ENCODE data around the gene ITIH3. TPM values are rescaled to one million over a fixed set of nuclear protein-coding genes. Genes with fewer than 3 reads are reported as not detected.
"Not testable (repeated sequence)": the region's sequence is repeated elsewhere in the genome, so short reads cannot be mapped to it uniquely, and the experiment has no call there.

ITIH3 gene
- total and polyA plus RNA-seq, 11 donors: 0.13 to 1.6 (median 0.65) TPM

GRCh38 chr3:52774901-52775864 is 19.4 kb upstream of the ITIH3 start:
- Histone ChIP-seq H3K9me3 (no peaks in the 10 kb centered on the region), H3K36me3 (no peaks in the 10 kb centered on the region), H3K27ac (no peak overlapping the region), H3K27me3 (no peaks in the 10 kb centered on the region), H3K4me1 (peaks cover 0 to 25% (median 2%) of the 10 kb centered on the region in 12 donors), H3K4me3 (no peak overlapping the region)
- intact Hi-C loops (cut with DNase I): loop anchor here in 5 of 10 donors (5.0 to 10.0 kb wide), 6 partner anchors 57 to 300 kb away; partner anchors contain the start of genes ITIH4 (in 1 of the 5), MUSTN1 (in 1 of the 5) and STIMATE (in 1 of the 5)
- 37 to 58% (median 45%) methylated on average over 6 of the region's 6 CpGs for WGBS, 4 donors
- no peak for DNase-seq
- no peak for ATAC-seq
- no peak for TF ChIP-seq POLR2A (IDR thresholded peaks at IDR 0.05)
- TF ChIP-seq CTCF (IDR thresholded peaks at IDR 0.05): no peak

DNA sequence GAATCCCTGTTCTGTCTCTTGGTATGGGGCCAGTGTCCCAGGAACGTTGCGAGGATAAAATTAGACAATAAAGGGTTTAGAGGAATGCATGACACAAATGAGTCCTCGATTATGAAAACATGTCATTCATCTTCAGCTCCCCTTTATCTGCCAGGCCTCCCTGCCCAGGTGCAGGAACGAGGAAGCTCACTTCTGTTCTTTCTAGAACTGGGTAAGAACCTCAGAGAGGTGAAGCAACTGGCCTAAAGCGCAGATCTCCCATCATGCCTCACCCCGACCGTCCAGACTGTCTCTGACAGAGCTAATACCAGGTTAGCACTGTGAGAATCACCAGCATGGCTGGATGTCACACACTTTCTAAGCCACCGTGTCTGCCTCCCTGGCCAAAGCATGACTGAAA is 18.7 kb upstream of the ITIH3 start:
- H3K36me3 ChIP-seq: no peaks in the 10 kb centered on the region
- 51 to 59% (median 55%) methylated on average over 8 of the region's 8 CpGs for WGBS, 4 donors
- no peak for ATAC-seq
- H3K27ac ChIP-seq: no peak overlapping the region
- DNase-seq: no peak
- H3K4me3 ChIP-seq: no peak overlapping the region
- no peaks in the 10 kb centered on the region for H3K27me3 ChIP-seq
- peaks cover 0 to 23% (median 2%) of the 10 kb centered on the region in 12 donors for H3K4me1 ChIP-seq
- no peaks in the 10 kb centered on the region for H3K9me3 ChIP-seq
- TF ChIP-seq POLR2A (IDR thresholded peaks at IDR 0.05) (no peak), CTCF (IDR thresholded peaks at IDR 0.05) (no peak)
- intact Hi-C loops (cut with DNase I): loop anchor here in 4 of 10 donors (10.0 kb wide), 3 partner anchors 119 to 299 kb away; partner anchors contain the start of gene STIMATE (in 1 of the 4)

GRCh38 chr3:52776486-52776885 is 18.1 kb upstream of the ITIH3 start:
- intact Hi-C loops (cut with DNase I): loop anchor here in 4 of 10 donors (10.0 kb wide), 3 partner anchors 118 to 298 kb away; partner anchors contain the start of gene STIMATE (in 1 of the 4)
- H3K4me3 ChIP-seq, H3K9me3 ChIP-seq, H3K36me3 ChIP-seq, H3K27ac ChIP-seq, H3K27me3 ChIP-seq, DNase-seq, ATAC-seq: not testable (repeated sequence)
- WGBS, 4 donors: 80 to 86% (median 85%) methylated on average over 6 of the region's 6 CpGs
- peaks cover 0 to 19% (median under 1%) of the 10 kb centered on the region in 12 donors for H3K4me1 ChIP-seq

- Histone ChIP-seq H3K9me3 (no peaks in the 10 kb centered on the region), H3K27ac (no peak within 1 kb of the TSS), H3K36me3 (no peaks in the 10 kb centered on the region), H3K4me1 (peaks cover 0 to 16% (median 0%) of the 10 kb centered on the region in 12 donors), H3K27me3 (peaks cover 0 to 2% (median 0%) of the 10 kb centered on the region in 9 donors), H3K4me3 (no peak within 1 kb of the TSS)
- intact Hi-C loops (cut with DNase I): loop anchor here in 4 of 10 donors (10.0 kb wide), 3 partner anchors 117 to 297 kb away; partner anchors contain the start of gene STIMATE (in 1 of the 4)
- no peak for ATAC-seq
- no peak for DNase-seq
- TF ChIP-seq CTCF (IDR thresholded peaks at IDR 0.05) (no peak), POLR2A (IDR thresholded peaks at IDR 0.05) (no peak)
- WGBS, 4 donors: 84 to 89% (median 87%) methylated on average over 10 to 12 of the region's 12 CpGs
Measured at GRCh38 chr3:52777127-52777958, 17.3 kb upstream of the ITIH3 start, which contains the start of gene ITIH1. Gene ITIH1 (plus strand): TSS chr3:52777599. CDS start chr3:52777616, 17 bp downstream.
